Karpas-422 (cell line): ENCODE data around the gene CLN6. TPM values are rescaled to one million over a fixed set of nuclear protein-coding genes. Genes with fewer than 3 reads are reported as not detected.
A peak's percentile ranks its signal among the peaks of the same experiment; 100 is the strongest.
"Not testable (repeated sequence)": the region's sequence is repeated elsewhere in the genome, so short reads cannot be mapped to it uniquely, and the experiment has no call there.

Source experiments
- DNase-seq: peaks from one replicate; pipeline ENCODE4 v3.0.0-alpha.2; 2015
- H2AFZ ChIP-seq: fragments of 200-600 bp; sonication (generic); 2 replicates; pipeline ENCODE4 v1.6.1; 2014; ENCODE audit warnings: antibody characterized with exemption, low read length, mixed read lengths
- H3K27ac ChIP-seq: fragments of 200-600 bp; sonication (generic); 2 replicates; pipeline ENCODE4 v1.5.1; 2014; ENCODE audit warnings: mild to moderate bottlenecking, low read length, moderate library complexity
- H3K27me3 ChIP-seq: fragments of 200-600 bp; sonication (generic); 2 replicates; pipeline ENCODE4 v1.6.1; 2014; ENCODE audit warnings: low read length, mixed read lengths
- H3K36me3 ChIP-seq: fragments of 200-600 bp; sonication (generic); 2 replicates; pipeline ENCODE4 v1.6.1; 2014; ENCODE audit warnings: low read length, mixed read lengths; ENCODE audit not compliant: insufficient read depth
- H3K4me1 ChIP-seq: fragments of 200-600 bp; sonication (generic); 2 replicates; pipeline ENCODE4 v1.6.1; 2014; ENCODE audit warnings: mild to moderate bottlenecking, low read length, mixed read lengths
- H3K4me2 ChIP-seq: fragments of 200-600 bp; sonication (generic); 2 replicates; pipeline ENCODE4 v1.6.1; 2014; ENCODE audit warnings: low read length, low read depth, mild to moderate bottlenecking; ENCODE audit not compliant: poor library complexity, severe bottlenecking
- H3K4me3 ChIP-seq: fragments of 200-600 bp; sonication (generic); 2 replicates; pipeline ENCODE4 v1.5.1; 2014; ENCODE audit warnings: mild to moderate bottlenecking, antibody characterized with exemption, low read length, mixed read lengths
- H3K79me2 ChIP-seq: fragments of 200-600 bp; sonication (generic); 2 replicates; pipeline ENCODE4 v1.6.1; 2014; ENCODE audit warnings: mild to moderate bottlenecking, low read length, mixed read lengths
- H3K9ac ChIP-seq: fragments of 200-600 bp; sonication (generic); 2 replicates; pipeline ENCODE4 v1.6.0; 2014; ENCODE audit warnings: low read length
- H3K9me2 ChIP-seq: fragments of 200-600 bp; sonication (generic), shearing (Covaris generic); replicated peaks from 2 replicates; pipeline ENCODE4 v1.6.0; 2014; ENCODE audit warnings: mild to moderate bottlenecking, low read length, moderate library complexity; ENCODE audit not compliant: insufficient read depth
- H3K9me3 ChIP-seq: fragments of 300-700, 200-600 bp; sonication (generic); 2 replicates; pipeline ENCODE4 v1.6.1; 2014; ENCODE audit warnings: low read length, mixed read lengths
- H4K20me1 ChIP-seq: fragments of 200-600 bp; sonication (generic); 2 replicates; pipeline ENCODE4 v1.6.1; 2014; ENCODE audit warnings: mild to moderate bottlenecking, antibody characterized with exemption, low read length, low read depth; ENCODE audit not compliant: insufficient read depth
- total RNA-seq: library from RNA; depleted of rRNA; stranded (reverse); fragments of >200 nt; shearing (Covaris generic); gene quantifications from 2 replicates; pipeline ENCODE4 v1.2.3, GENCODE V29; 2014; ENCODE audit warnings: low replicate concordance

The CLN6 gene
- total RNA-seq, 1 experiment from 2014 or later = 80.0 TPM

DNA sequence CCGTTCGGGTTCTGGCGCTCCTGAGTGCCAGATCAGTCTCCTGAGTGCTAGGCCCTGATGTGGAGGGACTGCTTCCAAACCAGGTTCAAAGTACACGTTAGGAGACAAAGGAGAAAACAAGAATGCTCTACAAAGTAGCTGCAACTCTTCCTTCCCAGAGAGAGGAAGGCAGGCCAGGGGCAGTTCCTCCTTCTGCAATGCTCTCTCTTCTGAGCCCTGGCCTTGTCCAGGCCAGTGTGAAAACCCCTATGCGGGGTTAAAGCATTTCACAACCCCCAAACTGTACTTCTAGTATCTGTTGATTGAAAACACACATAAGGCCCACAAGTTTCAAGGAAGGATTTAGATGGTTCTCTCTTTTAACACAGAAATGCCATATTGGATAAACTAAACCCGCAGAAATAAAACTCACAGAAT lies 14.7 kb downstream of the CLN6 start:
- Histone ChIP-seq H2AFZ (no peak overlapping the region), H3K27me3 (no peaks in the 10 kb centered on the region), H3K9ac (no peak overlapping the region), H3K4me2 (no peak overlapping the region), H3K27ac (no peak overlapping the region), H3K9me3 (no peaks in the 10 kb centered on the region), H4K20me1 (0 out of 2 replicates have a peak, but pooled peaks cover 3% of the 10 kb centered on the region), H3K4me3 (no peak overlapping the region), H3K36me3 (peaks cover 8% of the 10 kb centered on the region; the same call in 1 of the 2 replicates), H3K79me2 (peaks cover 86% of the 10 kb centered on the region), H3K9me2 (no peaks in the 10 kb centered on the region), H3K4me1 (peaks cover 43% of the 10 kb centered on the region)
- no peak for DNase-seq

DNA sequence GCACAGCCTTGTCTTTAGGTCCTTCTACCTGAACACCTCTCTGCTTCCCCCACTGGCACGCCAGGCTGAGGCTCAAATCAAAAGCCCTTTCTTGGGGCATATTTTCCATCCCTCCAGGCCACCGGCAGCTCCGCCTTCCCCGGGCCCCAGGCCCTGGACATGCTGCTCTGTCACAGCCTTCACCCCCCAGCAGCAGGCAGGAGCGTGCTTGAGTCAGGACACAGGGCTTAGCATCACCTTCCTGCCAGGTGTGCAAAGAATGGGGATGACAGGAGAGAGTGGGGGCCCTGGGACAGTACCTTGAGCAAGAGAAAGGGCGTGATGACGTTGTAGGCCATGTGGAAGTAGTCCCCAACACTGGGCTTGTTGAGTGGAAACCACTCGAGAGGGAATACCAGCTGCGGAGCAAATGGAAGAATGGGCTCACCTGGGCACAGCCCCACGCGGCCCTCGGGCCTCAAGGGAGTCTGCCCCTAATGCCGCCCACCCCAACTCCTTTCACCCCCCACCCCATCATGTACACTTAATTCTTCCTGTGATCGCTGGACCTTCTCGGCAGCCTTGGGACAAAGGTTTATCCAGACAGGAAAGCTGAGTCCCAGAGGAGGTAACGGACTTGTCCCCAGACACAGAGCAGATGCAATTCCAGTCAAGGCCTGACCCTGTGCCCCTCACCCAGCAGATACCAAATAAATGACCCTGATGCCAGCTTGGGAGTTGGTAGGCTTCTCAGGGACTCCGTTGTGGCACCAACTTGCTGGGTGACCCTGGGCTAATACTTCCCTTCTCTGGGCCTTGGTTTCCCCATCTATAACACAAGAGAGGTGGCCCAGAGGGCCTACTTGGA lies 15.3 kb downstream of the CLN6 start:
- Histone ChIP-seq H3K79me2 (peaks cover 85% of the 10 kb centered on the region), H3K27ac (no peak overlapping the region), H3K4me2 (no peak overlapping the region), H3K9me3 (no peaks in the 10 kb centered on the region), H4K20me1 (0 out of 2 replicates have a peak, but pooled peaks cover 3% of the 10 kb centered on the region), H3K9me2 (no peaks in the 10 kb centered on the region), H3K36me3 (peaks cover 7% of the 10 kb centered on the region; the same call in 1 of the 2 replicates), H3K4me3 (no peak overlapping the region), H3K27me3 (no peaks in the 10 kb centered on the region), H3K4me1 (peaks cover 49% of the 10 kb centered on the region), H3K9ac (no peak overlapping the region), H2AFZ (no peak overlapping the region)
- no peak for DNase-seq

- not testable (repeated sequence) for H3K4me2 ChIP-seq, H3K9me3 ChIP-seq, H3K27me3 ChIP-seq, DNase-seq, H2AFZ ChIP-seq, H3K36me3 ChIP-seq, H3K27ac ChIP-seq, H3K9ac ChIP-seq, H3K9me2 ChIP-seq, H3K4me3 ChIP-seq, H4K20me1 ChIP-seq
- Histone ChIP-seq H3K4me1 (peaks cover 53% of the 10 kb centered on the region), H3K79me2 (peaks cover 85% of the 10 kb centered on the region)
These were observed 16.1 kb downstream of the CLN6 start for GRCh38 chr15:68213491-68213845.

GRCh38 chr15:68211656-68212320 lies 17.7 kb downstream of the CLN6 start:
- Histone ChIP-seq H4K20me1 (no peaks in the 10 kb centered on the region), H3K4me3 (no peak overlapping the region), H3K9me2 (no peaks in the 10 kb centered on the region), H3K4me1 (peaks cover 43% of the 10 kb centered on the region), H2AFZ (no peak overlapping the region), H3K27ac (no peak overlapping the region), H3K79me2 (peaks cover 72% of the 10 kb centered on the region), H3K4me2 (peak overlapping the region; percentile 49), H3K9me3 (no peaks in the 10 kb centered on the region), H3K27me3 (no peaks in the 10 kb centered on the region), H3K36me3 (peaks cover 3% of the 10 kb centered on the region; the same call in 1 of the 2 replicates), H3K9ac (no peak overlapping the region)
- DNase-seq = no peak

DNA sequence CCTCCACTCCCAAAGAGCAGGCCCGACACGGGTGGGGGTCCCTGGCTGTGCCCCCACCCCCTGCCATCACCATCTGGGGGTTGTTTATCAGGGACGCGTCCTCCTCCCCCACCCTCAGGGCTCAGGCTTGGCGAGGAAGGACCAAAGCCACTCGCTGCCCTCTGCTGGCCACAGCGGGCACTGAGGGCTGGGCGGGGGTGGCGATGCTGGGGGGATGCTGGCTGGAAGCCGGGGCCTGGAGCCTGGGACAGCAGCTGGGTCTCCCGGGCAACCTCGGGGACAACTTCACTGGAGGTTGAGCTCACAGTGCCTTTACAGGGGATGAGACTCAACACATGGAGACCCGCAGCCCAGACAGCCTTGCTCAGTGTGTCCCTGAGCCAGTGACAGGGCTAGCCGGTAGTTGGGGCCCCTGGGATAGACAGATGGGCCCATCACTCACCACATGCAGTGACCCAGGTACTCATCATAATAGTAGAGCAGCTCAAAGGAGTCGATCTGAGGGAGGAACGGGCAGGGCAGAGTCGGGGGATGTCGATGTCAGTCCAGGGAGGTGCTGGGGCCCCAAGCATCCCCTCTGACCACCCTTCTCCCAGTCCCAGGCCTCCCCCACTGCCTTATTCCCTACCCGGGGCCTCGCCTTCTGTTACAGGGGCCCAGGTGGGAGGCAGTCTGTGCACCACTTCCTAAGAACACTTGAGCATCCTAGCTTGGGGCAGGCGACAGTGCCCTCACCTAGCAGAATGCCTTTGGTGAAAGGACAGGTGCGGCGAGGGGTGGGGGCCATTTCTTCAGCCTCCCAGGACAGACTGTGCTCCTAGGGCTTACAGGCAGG lies 18.5 kb downstream of the CLN6 start:
- peak overlapping the region; percentile 69 for H3K27ac ChIP-seq
- H3K4me3 ChIP-seq = peak overlapping the region; percentile 23; the same call in 1 of the 2 replicates
- H3K27me3 ChIP-seq = no peaks in the 10 kb centered on the region
- H3K9me2 ChIP-seq = no peaks in the 10 kb centered on the region
- no peaks in the 10 kb centered on the region for H3K9me3 ChIP-seq
- H2AFZ ChIP-seq = no peak overlapping the region
- H4K20me1 ChIP-seq = no peaks in the 10 kb centered on the region
- H3K4me1 ChIP-seq = peaks cover 43% of the 10 kb centered on the region
- no peaks in the 10 kb centered on the region for H3K36me3 ChIP-seq
- peak; percentile 85 for DNase-seq
- H3K79me2 ChIP-seq = peaks cover 65% of the 10 kb centered on the region
- H3K9ac ChIP-seq = peak overlapping the region; percentile 49
- H3K4me2 ChIP-seq = peak overlapping the region; percentile 49

- Histone ChIP-seq H3K36me3 (no peaks in the 10 kb centered on the region), H3K4me2 (peak overlapping the region; percentile 49), H4K20me1 (no peaks in the 10 kb centered on the region), H3K9me3 (no peaks in the 10 kb centered on the region), H3K27ac (peak overlapping the region; percentile 69), H3K9me2 (no peaks in the 10 kb centered on the region), H3K4me3 (peak overlapping the region; percentile 23; the same call in 1 of the 2 replicates), H3K79me2 (peaks cover 58% of the 10 kb centered on the region), H3K27me3 (no peaks in the 10 kb centered on the region), H2AFZ (no peak overlapping the region), H3K4me1 (peaks cover 43% of the 10 kb centered on the region), H3K9ac (peak overlapping the region; percentile 49)
- DNase-seq = no peak
These were observed 19.1 kb downstream of the CLN6 start for GRCh38 chr15:68210409-68210756.

DNA sequence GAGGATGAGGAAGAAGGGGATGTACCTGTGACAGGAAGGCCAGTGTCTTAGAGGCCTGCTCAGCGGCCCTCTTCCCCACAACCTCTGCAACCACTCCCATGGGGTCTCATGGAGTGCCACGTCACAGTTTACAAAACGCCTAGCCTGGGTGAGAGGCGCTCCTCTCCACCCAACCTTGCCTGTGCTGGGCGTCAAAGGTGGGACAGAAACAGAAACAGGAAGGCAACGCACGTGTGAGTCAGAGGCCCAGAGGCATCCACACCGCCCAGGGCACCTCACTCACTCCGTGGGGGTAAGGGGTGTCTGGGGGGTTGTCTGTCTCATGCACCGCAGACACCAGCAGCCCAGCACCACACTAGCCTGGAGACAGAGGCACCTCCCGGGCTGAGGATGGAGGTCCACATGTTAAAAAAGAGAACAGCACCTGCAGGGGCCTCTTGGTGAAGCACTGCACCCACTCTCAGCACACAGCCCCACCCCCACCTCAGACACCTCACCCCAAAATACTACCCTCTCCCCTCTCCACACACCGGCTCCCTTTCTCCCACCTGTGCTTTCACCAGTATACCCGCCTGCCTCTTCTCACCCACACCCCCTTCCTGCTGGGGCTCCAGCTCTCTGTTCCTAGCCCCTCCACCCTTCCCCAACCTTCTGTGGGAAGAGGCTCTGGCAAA lies 19.7 kb downstream of the CLN6 start:
- H3K79me2 ChIP-seq = peaks cover 53% of the 10 kb centered on the region
- no peak overlapping the region for H2AFZ ChIP-seq
- DNase-seq = peak; percentile 71
- H4K20me1 ChIP-seq = no peaks in the 10 kb centered on the region
- H3K9ac ChIP-seq = peak overlapping the region; percentile 49
- H3K4me2 ChIP-seq = peak overlapping the region; percentile 49
- peak overlapping the region; percentile 69 for H3K27ac ChIP-seq
- no peaks in the 10 kb centered on the region for H3K27me3 ChIP-seq
- no peaks in the 10 kb centered on the region for H3K9me2 ChIP-seq
- peaks cover 43% of the 10 kb centered on the region for H3K4me1 ChIP-seq
- no peaks in the 10 kb centered on the region for H3K36me3 ChIP-seq
- H3K9me3 ChIP-seq = no peaks in the 10 kb centered on the region
- H3K4me3 ChIP-seq = peak overlapping the region; percentile 23; the same call in 1 of the 2 replicates
